Measurements from ENCODE around the gene ATP8B1. TPM values are rescaled to one million over a fixed set of nuclear protein-coding genes. Genes with fewer than 3 reads are reported as not detected.

Gene ATP8B1
- total RNA-seq, 4 donors from 2014 or later, result 97.3 to 115 (median 103) TPM

DNA sequence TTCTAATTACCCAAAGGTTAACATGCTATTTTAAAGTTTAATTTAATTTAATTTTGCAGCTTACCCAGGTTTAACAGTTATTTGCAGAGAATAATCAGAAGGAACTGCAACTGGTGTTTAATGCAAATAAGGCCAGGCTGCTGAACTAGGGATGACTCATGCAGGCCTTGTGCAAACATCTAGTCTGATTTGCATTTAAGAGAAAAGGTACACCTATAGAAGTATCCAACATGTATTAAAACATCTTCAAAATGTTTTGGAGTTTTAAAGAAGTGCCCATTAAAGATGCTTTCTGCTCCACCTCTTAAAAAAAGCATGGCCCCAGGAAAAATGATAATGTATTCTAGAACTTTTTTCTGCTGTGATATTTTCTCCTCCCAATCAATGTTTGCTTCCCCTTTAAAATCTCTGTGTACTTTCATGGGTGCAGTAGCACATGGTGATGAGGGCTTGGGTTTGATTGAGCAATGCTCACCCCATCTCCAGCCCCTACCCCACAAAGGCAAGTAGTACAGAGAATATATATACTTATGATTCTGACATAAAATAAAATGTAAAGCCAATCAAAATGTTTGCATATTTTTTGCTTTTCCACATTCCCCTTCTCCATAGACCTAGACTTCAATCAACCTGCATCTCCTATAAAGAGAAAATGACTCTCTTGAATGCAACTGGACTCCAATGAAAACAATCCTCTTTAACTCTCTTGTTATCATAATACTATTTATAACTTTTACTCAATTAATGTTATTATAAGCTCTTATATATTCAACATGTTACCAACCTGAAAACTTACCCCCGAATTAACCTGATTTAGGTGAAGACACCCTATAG, 54.1 kb downstream of the ATP8B1 start:
- peak in 1 of 3 donors; percentile 65 for DNase-seq
- H3K4me3 ChIP-seq, result no peak overlapping the region
- H3K4me1 ChIP-seq, result peaks cover 0 to 22% (median 0%) of the 10 kb centered on the region in 4 donors
- TF ChIP-seq POLR2A (IDR thresholded peaks at IDR 0.05), result no peak
- TF ChIP-seq CTCF (IDR thresholded peaks at IDR 0.05), result no peak
- H3K27me3 ChIP-seq, result no peaks in the 10 kb centered on the region
- no peaks in the 10 kb centered on the region for H3K36me3 ChIP-seq
- H3K9me3 ChIP-seq, result no peaks in the 10 kb centered on the region
- H3K27ac ChIP-seq, result no peak overlapping the region

DNA sequence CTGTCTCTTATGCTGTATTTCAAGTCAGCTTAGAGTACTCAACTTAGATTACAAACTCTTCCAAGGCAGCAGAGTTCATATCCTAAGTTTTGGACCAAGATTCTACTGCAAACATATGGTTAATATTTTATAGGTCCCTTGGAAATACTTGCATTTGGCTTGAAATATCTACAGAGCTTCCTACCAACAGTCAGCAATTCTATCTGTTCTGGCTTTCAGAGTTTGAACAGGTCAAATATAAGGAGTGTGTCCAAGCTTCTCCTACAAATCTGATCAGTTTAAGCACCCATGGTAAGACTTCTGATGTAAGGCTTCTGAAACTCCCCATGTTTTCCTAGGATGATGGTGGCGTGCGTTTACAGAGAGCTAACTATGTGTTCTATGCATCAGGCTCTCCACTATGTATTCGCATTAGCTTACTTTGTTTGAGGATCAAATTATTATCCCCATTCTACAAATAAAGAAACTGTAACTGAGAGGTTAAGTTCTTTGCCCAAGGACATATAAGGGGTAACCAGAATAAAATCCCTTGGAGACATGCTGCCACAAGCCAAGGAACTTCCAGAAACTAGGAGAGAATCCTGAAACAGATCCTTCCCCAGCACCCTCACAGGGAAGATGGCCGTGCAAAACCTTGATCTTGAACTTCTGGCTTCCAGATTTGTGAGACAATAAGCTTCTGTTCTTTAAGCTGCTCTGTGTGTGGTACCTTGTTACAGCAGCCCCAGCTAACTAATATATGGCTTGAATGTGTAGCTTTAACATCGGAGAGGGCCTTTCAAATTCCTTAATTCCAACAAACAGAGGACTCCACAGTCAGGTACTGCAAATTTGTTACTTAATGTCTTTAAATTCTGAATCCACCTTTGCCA, 55.1 kb downstream of the ATP8B1 start:
- no peak overlapping the region for H3K4me3 ChIP-seq
- no peaks in the 10 kb centered on the region for H3K36me3 ChIP-seq
- peaks cover 0 to 22% (median 0%) of the 10 kb centered on the region in 4 donors for H3K4me1 ChIP-seq
- no peaks in the 10 kb centered on the region for H3K9me3 ChIP-seq
- H3K27me3 ChIP-seq, result no peaks in the 10 kb centered on the region
- DNase-seq, result no peak
- TF ChIP-seq POLR2A (IDR thresholded peaks at IDR 0.05) (no peak), CTCF (IDR thresholded peaks at IDR 0.05) (no peak)
- H3K27ac ChIP-seq, result peak overlapping the region in 1 of 4 donors; percentile 18

DNA sequence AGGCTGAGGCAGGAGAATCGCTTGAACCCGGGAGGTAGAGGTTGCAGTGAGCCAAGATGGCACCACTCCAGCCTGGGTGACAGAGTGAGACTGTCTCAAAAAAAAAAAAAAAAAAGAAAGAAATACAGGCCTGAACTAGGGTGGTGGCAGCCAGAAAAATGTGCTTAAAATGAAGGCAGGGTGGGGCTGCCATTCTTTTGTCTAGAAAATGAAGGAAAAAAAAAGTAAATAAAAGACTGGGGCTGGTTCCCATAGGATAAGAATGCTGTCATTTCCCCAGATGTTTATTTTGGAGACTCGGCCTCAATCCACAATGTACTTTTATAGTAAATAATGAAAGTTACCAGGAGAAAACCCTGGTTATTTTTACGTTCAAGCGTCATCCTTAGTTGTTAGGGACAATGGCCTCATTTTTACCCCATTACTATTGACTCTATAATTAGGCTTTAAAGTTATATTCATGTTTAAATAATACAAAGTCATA, 58.9 kb downstream of the ATP8B1 start:
- Histone ChIP-seq H3K4me1 (peaks cover 0 to 17% (median 0%) of the 10 kb centered on the region in 4 donors), H3K4me3 (no peak overlapping the region), H3K9me3 (no peaks in the 10 kb centered on the region), H3K27me3 (no peaks in the 10 kb centered on the region), H3K27ac (peak overlapping the region in 1 of 4 donors; percentile 32), H3K36me3 (no peaks in the 10 kb centered on the region)
- TF ChIP-seq POLR2A (IDR thresholded peaks at IDR 0.05), result no peak
- TF ChIP-seq CTCF (IDR thresholded peaks at IDR 0.05), result no peak
- DNase-seq, result no peak

DNA sequence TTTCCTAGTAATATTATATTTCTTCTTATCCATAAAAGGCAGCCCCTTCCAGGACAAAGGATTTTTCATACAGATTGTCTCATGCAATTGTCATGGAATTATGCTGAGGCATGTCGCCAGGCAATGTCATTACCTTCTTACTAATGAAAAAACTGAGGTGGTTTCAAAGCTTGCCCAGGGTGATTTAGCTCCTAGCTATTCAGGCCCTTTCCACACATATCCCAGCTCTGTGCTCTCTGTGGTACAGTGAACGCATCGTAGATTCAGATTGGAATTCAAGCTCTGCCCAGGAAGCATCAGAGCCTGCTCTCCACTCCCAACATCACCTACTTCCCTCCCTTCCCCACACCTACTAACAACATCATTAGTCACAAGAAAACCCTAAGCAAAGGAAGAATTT, 60.1 kb downstream of the ATP8B1 start:
- H3K4me3 ChIP-seq, result no peak overlapping the region
- H3K4me1 ChIP-seq, result peaks cover 0 to 16% (median 0%) of the 10 kb centered on the region in 4 donors
- no peaks in the 10 kb centered on the region for H3K9me3 ChIP-seq
- H3K27me3 ChIP-seq, result no peaks in the 10 kb centered on the region
- H3K27ac ChIP-seq, result no peak overlapping the region
- H3K36me3 ChIP-seq, result no peaks in the 10 kb centered on the region
- DNase-seq, result no peak
- TF ChIP-seq POLR2A (IDR thresholded peaks at IDR 0.05) (no peak), CTCF (IDR thresholded peaks at IDR 0.05) (no peak)

DNA sequence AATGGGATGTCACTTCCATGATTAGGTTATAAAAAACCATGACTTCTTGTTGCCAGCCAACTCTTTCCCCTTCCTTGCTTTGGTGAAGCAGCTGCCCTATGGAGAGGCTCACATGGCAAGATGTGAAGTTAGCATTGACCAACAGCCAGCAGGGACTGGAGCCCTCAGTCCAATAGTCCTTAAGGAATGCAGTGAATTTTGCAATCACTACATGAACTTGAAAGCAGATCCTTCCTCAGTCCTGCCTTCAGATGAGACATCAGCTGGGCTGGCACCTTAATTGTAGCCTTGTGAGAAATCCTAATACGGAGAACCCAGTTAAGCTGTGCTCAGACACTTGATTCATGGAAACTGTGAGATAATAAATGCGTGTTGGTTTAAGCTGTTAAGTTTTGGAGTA, 61.8 kb downstream of the ATP8B1 start:
- Histone ChIP-seq H3K4me3 (no peak overlapping the region), H3K4me1 (peaks cover 0 to 17% (median 0%) of the 10 kb centered on the region in 4 donors), H3K27me3 (no peaks in the 10 kb centered on the region), H3K9me3 (no peaks in the 10 kb centered on the region), H3K27ac (peak overlapping the region in 2 of 4 donors; percentile 24 to 56), H3K36me3 (no peaks in the 10 kb centered on the region)
- no peak for DNase-seq
- TF ChIP-seq POLR2A (IDR thresholded peaks at IDR 0.05), result no peak
- no peak for TF ChIP-seq CTCF (IDR thresholded peaks at IDR 0.05)
